Mesothelial cell of epicardium (in vitro differentiated cells): ENCODE results near the gene PGAM4. TPM values are rescaled to one million over a fixed set of nuclear protein-coding genes. Genes with fewer than 3 reads are reported as not detected.
"Not testable (repeated sequence)": the region's sequence is repeated elsewhere in the genome, so short reads cannot be mapped to it uniquely, and the experiment has no call there.

Experiments used
- DNase-seq, 2 experiments: peaks; one replicate each; pipeline ENCODE4 v3.0.0; 2021; ENCODE audit warnings: low spot score in 2 of 2; ENCODE audit not compliant: unreplicated experiment in 2 of 2
- H3K27ac Mint-ChIP-seq: 2 replicates; pipeline ENCODE4 v1.8.0; 2021; ENCODE audit warnings: mixed read lengths
- H3K27me3 Mint-ChIP-seq: 2 replicates; pipeline ENCODE4 v1.8.0; 2021; ENCODE audit warnings: low read depth, mixed read lengths
- H3K36me3 Mint-ChIP-seq: 2 replicates; pipeline ENCODE4 v1.8.0; 2021; ENCODE audit warnings: mixed read lengths
- H3K4me1 Mint-ChIP-seq: 2 replicates; pipeline ENCODE4 v1.8.0; 2021; ENCODE audit warnings: mixed read lengths
- H3K4me3 Mint-ChIP-seq: 2 replicates; pipeline ENCODE4 v1.8.0; 2021; ENCODE audit warnings: mild to moderate bottlenecking, moderate library complexity, mixed read lengths
- H3K9me3 Mint-ChIP-seq: 2 replicates; pipeline ENCODE4 v1.8.0; 2021; ENCODE audit warnings: mixed read lengths
- CTCF ChIP-seq: fragments of 200-600 bp; sonication (generic); IDR thresholded peaks from one replicate; pipeline ENCODE4 v1.5.0; 2021; ENCODE audit warnings: antibody characterized with exemption; ENCODE audit not compliant: unreplicated experiment
- total RNA-seq: library from RNA; stranded (reverse); gene quantifications from 3 replicates; pipeline ENCODE4 v1.2.1, GENCODE V29; 2021

Gene PGAM4
- total RNA-seq, 1 donor from 2014 or later: not detected

- no peak overlapping the region for H3K4me3 Mint-ChIP-seq
- H3K4me1 Mint-ChIP-seq: no peaks in the 10 kb centered on the region
- peaks cover 19% of the 10 kb centered on the region for H3K9me3 Mint-ChIP-seq
- no peak overlapping the region for H3K27ac Mint-ChIP-seq
- peaks cover 14% of the 10 kb centered on the region for H3K36me3 Mint-ChIP-seq
- no peak for TF ChIP-seq CTCF
- H3K27me3 Mint-ChIP-seq: no peaks in the 10 kb centered on the region
- DNase-seq: no peak
These were observed 38.9 kb downstream of the PGAM4 start for GRCh38 chrX:77930581-77930980.

- peaks cover 27% of the 10 kb centered on the region for H3K9me3 Mint-ChIP-seq
- no peak for TF ChIP-seq CTCF
- DNase-seq: no peak
- no peak overlapping the region for H3K4me3 Mint-ChIP-seq
- H3K27me3 Mint-ChIP-seq: no peaks in the 10 kb centered on the region
- H3K4me1 Mint-ChIP-seq: no peaks in the 10 kb centered on the region
- H3K36me3 Mint-ChIP-seq: peaks cover 7% of the 10 kb centered on the region
- no peak overlapping the region for H3K27ac Mint-ChIP-seq
These were observed 43.7 kb downstream of the PGAM4 start for GRCh38 chrX:77925764-77926163.

GRCh38 chrX:77924320-77924859 is 45.0 kb downstream of the PGAM4 start:
- no peaks in the 10 kb centered on the region for H3K27me3 Mint-ChIP-seq
- H3K27ac Mint-ChIP-seq: no peak overlapping the region
- no peaks in the 10 kb centered on the region for H3K36me3 Mint-ChIP-seq
- TF ChIP-seq CTCF: no peak
- no peak overlapping the region for H3K4me3 Mint-ChIP-seq
- DNase-seq: no peak
- no peaks in the 10 kb centered on the region for H3K4me1 Mint-ChIP-seq
- peaks cover 20% of the 10 kb centered on the region for H3K9me3 Mint-ChIP-seq

GRCh38 chrX:77922787-77923186 is 46.7 kb downstream of the PGAM4 start:
- Mint-ChIP-seq H3K4me3 (no peak overlapping the region), H3K9me3 (peaks cover 13% of the 10 kb centered on the region), H3K4me1 (no peaks in the 10 kb centered on the region), H3K27ac (no peak overlapping the region), H3K27me3 (no peaks in the 10 kb centered on the region), H3K36me3 (no peaks in the 10 kb centered on the region)
- no peak for TF ChIP-seq CTCF
- DNase-seq: no peak

GRCh38 chrX:77919370-77919769 is 50.1 kb downstream of the PGAM4 start:
- not testable (repeated sequence) for H3K4me1 Mint-ChIP-seq, H3K27me3 Mint-ChIP-seq, H3K36me3 Mint-ChIP-seq, H3K4me3 Mint-ChIP-seq, DNase-seq, H3K27ac Mint-ChIP-seq
- H3K9me3 Mint-ChIP-seq: peaks cover 25% of the 10 kb centered on the region

- Mint-ChIP-seq H3K27me3 (no peaks in the 10 kb centered on the region), H3K4me3 (no peak overlapping the region), H3K27ac (no peak overlapping the region), H3K36me3 (no peaks in the 10 kb centered on the region), H3K9me3 (peaks cover 25% of the 10 kb centered on the region), H3K4me1 (no peaks in the 10 kb centered on the region)
- no peak for TF ChIP-seq CTCF
- DNase-seq: no peak
These were observed 50.9 kb downstream of the PGAM4 start for GRCh38 chrX:77918568-77918967.

Other genes with a start within 250 kb of the PGAM4 start
- gene ATRX, start 183.4 kb downstream of the PGAM4 start, total RNA-seq: 165 to 170 TPM (median 168 TPM) in 3 replicates
- 46.9 to 48.3 TPM (median 47.3 TPM) in 3 replicates for gene MAGT1, start 74.2 kb downstream of the PGAM4 start, total RNA-seq
- gene COX7B, start 70.2 kb downstream of the PGAM4 start, total RNA-seq: 140 to 144 TPM (median 142 TPM) in 3 replicates
- 17.4 to 18.2 TPM (median 18.1 TPM) in 3 replicates for gene ATP7A, start 58.9 kb downstream of the PGAM4 start, total RNA-seq
- gene PGK1, start 134.6 kb upstream of the PGAM4 start, total RNA-seq: 243 to 269 TPM (median 259 TPM) in 3 replicates
- 14.6 to 15.9 TPM (median 15.7 TPM) in 3 replicates for gene TAF9B, start 170.0 kb upstream of the PGAM4 start, total RNA-seq